Measurements from ENCODE around the gene AFF1. TPM values are rescaled to one million over a fixed set of nuclear protein-coding genes. Genes with fewer than 3 reads are reported as not detected.

AFF1 gene
- total RNA-seq, 1 experiment from 2014 or later, result 37.7 TPM

- Mint-ChIP-seq H3K27ac (ENCODE audit: unreplicated experiment) (no peak overlapping the region), H3K27me3 (ENCODE audit: unreplicated experiment) (no peaks in the 10 kb centered on the region), H3K4me1 (ENCODE audit: low read depth, unreplicated experiment) (peaks cover 9% of the 10 kb centered on the region), H3K9me3 (ENCODE audit: low read depth, unreplicated experiment) (no peaks in the 10 kb centered on the region), H3K36me3 (ENCODE audit: insufficient read depth, unreplicated experiment) (no peaks in the 10 kb centered on the region), H3K4me3 (ENCODE audit: low read depth, unreplicated experiment) (no peak overlapping the region)
- TF ChIP-seq, protein P1, sequence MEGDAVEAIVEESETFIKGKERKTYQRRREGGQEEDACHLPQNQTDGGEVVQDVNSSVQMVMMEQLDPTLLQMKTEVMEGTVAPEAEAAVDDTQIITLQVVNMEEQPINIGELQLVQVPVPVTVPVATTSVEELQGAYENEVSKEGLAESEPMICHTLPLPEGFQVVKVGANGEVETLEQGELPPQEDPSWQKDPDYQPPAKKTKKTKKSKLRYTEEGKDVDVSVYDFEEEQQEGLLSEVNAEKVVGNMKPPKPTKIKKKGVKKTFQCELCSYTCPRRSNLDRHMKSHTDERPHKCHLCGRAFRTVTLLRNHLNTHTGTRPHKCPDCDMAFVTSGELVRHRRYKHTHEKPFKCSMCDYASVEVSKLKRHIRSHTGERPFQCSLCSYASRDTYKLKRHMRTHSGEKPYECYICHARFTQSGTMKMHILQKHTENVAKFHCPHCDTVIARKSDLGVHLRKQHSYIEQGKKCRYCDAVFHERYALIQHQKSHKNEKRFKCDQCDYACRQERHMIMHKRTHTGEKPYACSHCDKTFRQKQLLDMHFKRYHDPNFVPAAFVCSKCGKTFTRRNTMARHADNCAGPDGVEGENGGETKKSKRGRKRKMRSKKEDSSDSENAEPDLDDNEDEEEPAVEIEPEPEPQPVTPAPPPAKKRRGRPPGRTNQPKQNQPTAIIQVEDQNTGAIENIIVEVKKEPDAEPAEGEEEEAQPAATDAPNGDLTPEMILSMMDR (IDR thresholded peaks at IDR 0.05; ENCODE audit: unreplicated experiment), result no peak
- no TSS peak for BruUV-seq (replicated peaks)
- CTCF ChIA-PET, result no interaction called here
- DNase-seq, result no peak
- intact Hi-C loops (cut with micrococcal nuclease; ENCODE audit: unreplicated experiment), result no loop called here
These were observed 96.1 kb downstream of the AFF1 start for GRCh38 chr4:87030755-87031441.

- TF ChIP-seq, protein P1 (IDR thresholded peaks at IDR 0.05; ENCODE audit: unreplicated experiment), result no peak
- H3K9me3 Mint-ChIP-seq (ENCODE audit: low read depth, unreplicated experiment), result no peaks in the 10 kb centered on the region
- no peaks in the 10 kb centered on the region for H3K36me3 Mint-ChIP-seq (ENCODE audit: insufficient read depth, unreplicated experiment)
- no peak overlapping the region for H3K4me3 Mint-ChIP-seq (ENCODE audit: low read depth, unreplicated experiment)
- no peak for DNase-seq
- H3K27me3 Mint-ChIP-seq (ENCODE audit: unreplicated experiment), result no peaks in the 10 kb centered on the region
- no TSS peak for BruUV-seq (replicated peaks)
- CTCF ChIA-PET, result interaction anchor here (1.2 kb wide), 1 partner anchor 11 kb away, joined by 4 read pairs; no protein-coding TSS in a partner anchor
- H3K4me1 Mint-ChIP-seq (ENCODE audit: low read depth, unreplicated experiment), result no peaks in the 10 kb centered on the region
- H3K27ac Mint-ChIP-seq (ENCODE audit: unreplicated experiment), result no peak overlapping the region
- intact Hi-C loops (cut with micrococcal nuclease; ENCODE audit: unreplicated experiment), result no loop called here
These were observed 97.1 kb downstream of the AFF1 start for GRCh38 chr4:87031920-87032319.

- no peak overlapping the region for H3K27ac Mint-ChIP-seq (ENCODE audit: unreplicated experiment)
- H3K36me3 Mint-ChIP-seq (ENCODE audit: insufficient read depth, unreplicated experiment), result no peaks in the 10 kb centered on the region
- H3K27me3 Mint-ChIP-seq (ENCODE audit: unreplicated experiment), result no peaks in the 10 kb centered on the region
- H3K4me1 Mint-ChIP-seq (ENCODE audit: low read depth, unreplicated experiment), result no peaks in the 10 kb centered on the region
- no peak for DNase-seq
- H3K9me3 Mint-ChIP-seq (ENCODE audit: low read depth, unreplicated experiment), result no peaks in the 10 kb centered on the region
- no TSS peak for BruUV-seq (replicated peaks)
- CTCF ChIA-PET, result interaction anchor here (1.2 kb wide), 1 partner anchor 10 kb away, joined by 4 read pairs; no protein-coding TSS in a partner anchor
- TF ChIP-seq, protein P1 (IDR thresholded peaks at IDR 0.05; ENCODE audit: unreplicated experiment), result no peak
- intact Hi-C loops (cut with micrococcal nuclease; ENCODE audit: unreplicated experiment), result no loop called here
- H3K4me3 Mint-ChIP-seq (ENCODE audit: low read depth, unreplicated experiment), result no peak overlapping the region
These were observed 98.2 kb downstream of the AFF1 start for GRCh38 chr4:87032884-87033533.

DNA sequence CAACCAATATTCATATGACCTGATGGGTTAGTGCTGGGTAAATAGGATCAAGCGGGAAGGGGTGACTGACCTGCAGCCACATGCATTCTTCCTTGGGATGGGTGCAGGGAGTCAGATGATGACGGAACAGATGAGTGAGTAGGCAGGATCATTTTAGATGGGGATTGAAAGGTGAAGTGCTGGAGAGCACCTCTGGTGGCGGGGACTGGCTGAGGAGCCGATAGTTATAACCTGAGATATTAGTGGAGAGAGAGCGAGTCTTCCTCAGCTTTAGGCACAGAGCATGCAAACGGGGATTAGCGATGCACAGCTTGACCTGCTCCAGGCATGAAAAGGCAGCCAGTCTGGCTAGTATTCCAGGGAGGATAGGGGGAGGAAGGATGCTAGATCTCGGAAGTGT lies 99.1 kb downstream of the AFF1 start:
- H3K27ac Mint-ChIP-seq (ENCODE audit: unreplicated experiment), result no peak overlapping the region
- H3K27me3 Mint-ChIP-seq (ENCODE audit: unreplicated experiment), result no peaks in the 10 kb centered on the region
- DNase-seq, result no peak
- CTCF ChIA-PET, result no interaction called here
- no peaks in the 10 kb centered on the region for H3K36me3 Mint-ChIP-seq (ENCODE audit: insufficient read depth, unreplicated experiment)
- H3K4me3 Mint-ChIP-seq (ENCODE audit: low read depth, unreplicated experiment), result no peak overlapping the region
- peaks cover 5% of the 10 kb centered on the region for H3K4me1 Mint-ChIP-seq (ENCODE audit: low read depth, unreplicated experiment)
- intact Hi-C loops (cut with micrococcal nuclease; ENCODE audit: unreplicated experiment), result no loop called here
- H3K9me3 Mint-ChIP-seq (ENCODE audit: low read depth, unreplicated experiment), result no peaks in the 10 kb centered on the region
- TF ChIP-seq, protein P1 (IDR thresholded peaks at IDR 0.05; ENCODE audit: unreplicated experiment), result no peak
- no TSS peak for BruUV-seq (replicated peaks)
